Prostate gland (tissue), 2 donors: ENCODE data around the gene PGGHG. TPM values are rescaled to one million over a fixed set of nuclear protein-coding genes. Genes with fewer than 3 reads are reported as not detected.

ENCODE experiments used
- DNase-seq: peaks from one replicate; pipeline ENCODE4 v3.0.0-alpha.2; 2019; ENCODE audit warnings: low spot score
- H3K27ac ChIP-seq, 2 donors: fragments of 200-600 bp; sonication (generic); 2 replicates each; pipeline ENCODE4 v1.5.1; 2017 to 2019
- H3K27me3 ChIP-seq: fragments of 200-600 bp; sonication (generic); replicated peaks from 2 replicates; pipeline ENCODE4 v1.5.1; 2019; ENCODE audit not compliant: insufficient read depth
- H3K36me3 ChIP-seq, 2 donors: fragments of 200-600 bp; sonication (generic); 1 replicate in 1 of 2; 2 replicates in 1 of 2; pipeline versions ENCODE4 v1.5.1 to v1.8.1; 2017 to 2019
- H3K4me1 ChIP-seq: fragments of 200-600 bp; sonication (generic); replicated peaks from 2 replicates; pipeline ENCODE4 v1.5.1; 2019
- H3K4me3 ChIP-seq, 2 donors: fragments of 200-600 bp; sonication (generic); 2 replicates each; pipeline ENCODE4 v1.5.1; 2017 to 2019
- H3K9me3 ChIP-seq: fragments of 200-600 bp; sonication (generic); 2 replicates; pipeline ENCODE4 v1.5.1; 2017
- POLR2A ChIP-seq: fragments of 450-650 bp; IDR thresholded peaks from one replicate; pipeline ENCODE4 v1.6.1; 2016; ENCODE audit warnings: antibody characterized with exemption, mild to moderate bottlenecking
- POLR2AphosphoS5 ChIP-seq: sonication (generic); formaldehyde crosslinking; IDR thresholded peaks from one replicate; pipeline ENCODE4 v1.6.1; 2017; ENCODE audit warnings: antibody characterized with exemption
- WGBS: methylation state at CpG from one replicate; pipeline ENCODE4 v1.1.5; 2018; 5-methylcytosine and 5-hydroxymethylcytosine counted together
- intact Hi-C: fragments of 100-400 bp; cut with DNase I; formaldehyde crosslinking; loops from one replicate; pipeline ENCODE4 v1.14.2; 2022
- total RNA-seq, 2 donors: library from RNA; depleted of rRNA; stranded (reverse); fragments of >200 nt; gene quantifications; one replicate each; pipeline ENCODE4 v1.1.0, GENCODE V29; 2016
- TF ChIP-seq, protein P1 (sequence below), 4 experiments: fragments of 200-600 bp in 2 of 4; fragments of 450-650 bp in 2 of 4; sonication (generic) in 2 of 4; IDR thresholded peaks; 1 replicate in 3 of 4; 2 replicates in 1 of 4; pipeline ENCODE4 v1.5.1; 2016 to 2019; ENCODE audit warnings: antibody characterized with exemption in 4 of 4, mild to moderate bottlenecking in 2 of 4, moderate library complexity in 2 of 4

The PGGHG gene
- total RNA-seq, 2 donors from 2014 or later = 18.4 to 63.1 TPM

GRCh38 chr11:291281-292210 lies 2.6 kb downstream of the PGGHG start:
- H3K27ac ChIP-seq = no peak overlapping the region
- no peak overlapping the region for H3K4me3 ChIP-seq
- no peaks in the 10 kb centered on the region for H3K9me3 ChIP-seq
- 87% methylated on average over 43 of the region's 44 CpGs for WGBS
- H3K27me3 ChIP-seq = no peaks in the 10 kb centered on the region
- intact Hi-C loops = no loop called here
- DNase-seq = no peak
- TF ChIP-seq, protein P1, sequence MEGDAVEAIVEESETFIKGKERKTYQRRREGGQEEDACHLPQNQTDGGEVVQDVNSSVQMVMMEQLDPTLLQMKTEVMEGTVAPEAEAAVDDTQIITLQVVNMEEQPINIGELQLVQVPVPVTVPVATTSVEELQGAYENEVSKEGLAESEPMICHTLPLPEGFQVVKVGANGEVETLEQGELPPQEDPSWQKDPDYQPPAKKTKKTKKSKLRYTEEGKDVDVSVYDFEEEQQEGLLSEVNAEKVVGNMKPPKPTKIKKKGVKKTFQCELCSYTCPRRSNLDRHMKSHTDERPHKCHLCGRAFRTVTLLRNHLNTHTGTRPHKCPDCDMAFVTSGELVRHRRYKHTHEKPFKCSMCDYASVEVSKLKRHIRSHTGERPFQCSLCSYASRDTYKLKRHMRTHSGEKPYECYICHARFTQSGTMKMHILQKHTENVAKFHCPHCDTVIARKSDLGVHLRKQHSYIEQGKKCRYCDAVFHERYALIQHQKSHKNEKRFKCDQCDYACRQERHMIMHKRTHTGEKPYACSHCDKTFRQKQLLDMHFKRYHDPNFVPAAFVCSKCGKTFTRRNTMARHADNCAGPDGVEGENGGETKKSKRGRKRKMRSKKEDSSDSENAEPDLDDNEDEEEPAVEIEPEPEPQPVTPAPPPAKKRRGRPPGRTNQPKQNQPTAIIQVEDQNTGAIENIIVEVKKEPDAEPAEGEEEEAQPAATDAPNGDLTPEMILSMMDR (IDR thresholded peaks at IDR 0.05) = no peak
- no peak for TF ChIP-seq POLR2A
- TF ChIP-seq POLR2AphosphoS5 = no peak
- no peaks in the 10 kb centered on the region for H3K36me3 ChIP-seq
- H3K4me1 ChIP-seq = no peaks in the 10 kb centered on the region

GRCh38 chr11:292211-293121 lies 3.5 kb downstream of the PGGHG start:
- intact Hi-C loops = no loop called here
- no peak overlapping the region for H3K4me3 ChIP-seq
- H3K4me1 ChIP-seq = no peaks in the 10 kb centered on the region
- no peak for DNase-seq
- no peaks in the 10 kb centered on the region for H3K27me3 ChIP-seq
- H3K9me3 ChIP-seq = no peaks in the 10 kb centered on the region
- no peaks in the 10 kb centered on the region for H3K36me3 ChIP-seq
- WGBS = 90% methylated on average over 23 of the region's 29 CpGs
- no peak overlapping the region for H3K27ac ChIP-seq
- TF ChIP-seq POLR2A = no peak
- TF ChIP-seq, protein P1 (IDR thresholded peaks at IDR 0.05) = no peak
- no peak for TF ChIP-seq POLR2AphosphoS5

DNA sequence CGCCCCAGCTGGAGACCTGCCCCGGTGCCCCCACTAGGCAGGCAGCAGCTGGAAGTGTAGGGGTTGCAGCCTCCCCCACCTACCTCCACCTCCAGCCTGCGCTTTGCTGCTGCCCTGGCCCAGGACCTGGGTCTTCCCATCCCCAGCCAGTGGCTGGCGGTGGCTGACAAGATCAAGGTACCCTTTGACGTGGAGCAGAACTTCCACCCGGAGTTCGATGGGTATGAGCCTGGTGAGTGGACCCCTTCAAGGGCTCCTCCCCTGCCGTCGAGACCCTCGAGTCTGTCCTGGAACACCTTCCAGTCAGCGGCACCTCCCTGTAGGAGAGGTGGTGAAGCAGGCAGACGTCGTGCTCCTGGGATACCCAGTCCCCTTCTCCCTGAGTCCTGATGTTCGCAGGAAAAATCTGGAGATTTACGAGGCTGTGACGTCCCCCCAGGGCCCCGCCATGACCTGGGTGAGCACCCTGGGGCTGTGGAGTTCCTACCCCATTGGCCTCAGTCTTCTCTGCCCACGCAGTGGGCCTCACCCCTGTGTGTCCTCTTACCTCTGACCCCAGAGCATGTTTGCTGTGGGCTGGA lies 4.4 kb downstream of the PGGHG start:
- intact Hi-C loops = no loop called here

GRCh38 chr11:293852-294661 lies 5.1 kb downstream of the PGGHG start:
- Histone ChIP-seq H3K27me3 (peaks cover 2% of the 10 kb centered on the region), H3K27ac (no peak overlapping the region), H3K36me3 (no peaks in the 10 kb centered on the region), H3K4me3 (no peak overlapping the region), H3K9me3 (no peaks in the 10 kb centered on the region), H3K4me1 (no peaks in the 10 kb centered on the region)
- intact Hi-C loops = no loop called here
- no peak for DNase-seq
- 91% methylated on average over 26 of the region's 27 CpGs for WGBS
- TF ChIP-seq, protein P1 (IDR thresholded peaks at IDR 0.05) = no peak
- TF ChIP-seq POLR2A (no peak), POLR2AphosphoS5 (no peak)

More for the DNA sequence above, 4.4 kb downstream of the PGGHG start:
- no peak overlapping the region for H3K27ac ChIP-seq
- H3K27me3 ChIP-seq = no peaks in the 10 kb centered on the region
- TF ChIP-seq, protein P1 (IDR thresholded peaks at IDR 0.05) = no peak
- TF ChIP-seq POLR2A (no peak), POLR2AphosphoS5 (no peak)
- no peaks in the 10 kb centered on the region for H3K9me3 ChIP-seq
- no peaks in the 10 kb centered on the region for H3K36me3 ChIP-seq
- H3K4me1 ChIP-seq = no peaks in the 10 kb centered on the region
- WGBS = 87% methylated on average over 15 of the region's 18 CpGs
- no peak for DNase-seq
- no peak overlapping the region for H3K4me3 ChIP-seq
